Upper lobe of left lung (tissue), 6 donors: Measurements from ENCODE around the gene HID1. TPM values are rescaled to one million over a fixed set of nuclear protein-coding genes. Genes with fewer than 3 reads are reported as not detected.

ENCODE experiments used
- ATAC-seq, 2 donors: fragments of 200-7000 bp; cut with Tn5 transposase; one replicate each; pipeline ENCODE4 v1.9.1; 2022; ENCODE audit warnings: mild to moderate bottlenecking in 2 of 2, moderate library complexity in 2 of 2; ENCODE audit not compliant: low FRiP score in 2 of 2
- DNase-seq, 2 donors: peaks; one replicate each; pipeline ENCODE4 v3.0.0-alpha.2; 2019 to 2020
- H3K27ac ChIP-seq, 4 donors: fragments of 200-600 bp; sonication (generic); one replicate each; pipeline ENCODE4 v1.5.1; 2016 to 2019
- H3K27me3 ChIP-seq, 4 donors: fragments of 200-600 bp; sonication (generic); one replicate each; pipeline ENCODE4 v1.5.1; 2017 to 2019
- H3K36me3 ChIP-seq, 4 donors: fragments of 200-600 bp; sonication (generic); one replicate each; pipeline ENCODE4 v1.5.1; 2016 to 2019
- H3K4me1 ChIP-seq, 4 donors: fragments of 200-600 bp; sonication (generic); one replicate each; pipeline ENCODE4 v1.5.1; 2018 to 2019
- H3K4me3 ChIP-seq, 4 donors: fragments of 200-600 bp; sonication (generic); one replicate each; pipeline ENCODE4 v1.5.1; 2017 to 2019; ENCODE audit warnings: mild to moderate bottlenecking in 2 of 4, moderate library complexity in 1 of 4
- H3K9me3 ChIP-seq, 4 donors: fragments of 200-600 bp; sonication (generic); one replicate each; pipeline ENCODE4 v1.5.1; 2018 to 2019
- CTCF ChIP-seq, 6 experiments: fragments of 450-650 bp in 4 of 6; fragments of 200-600 bp in 2 of 6; sonication (generic) in 2 of 6; IDR thresholded peaks; one replicate each; pipeline ENCODE4 v1.5.1; 2016 to 2019; ENCODE audit warnings: antibody characterized with exemption in 6 of 6
- EP300 ChIP-seq, 4 donors: sonication (generic); formaldehyde crosslinking; IDR thresholded peaks; one replicate each; pipeline ENCODE4 v1.5.1; 2017; ENCODE audit warnings: antibody characterized with exemption in 4 of 4, control low read depth in 2 of 4
- POLR2A ChIP-seq, 4 donors: fragments of 450-650 bp; IDR thresholded peaks; one replicate each; pipeline ENCODE4 v1.5.1; 2016 to 2017; ENCODE audit warnings: antibody characterized with exemption in 4 of 4, mild to moderate bottlenecking in 2 of 4
- POLR2AphosphoS5 ChIP-seq, 2 donors: sonication (generic); formaldehyde crosslinking; IDR thresholded peaks; one replicate each; pipeline ENCODE4 v1.5.1; 2017; ENCODE audit warnings: antibody characterized with exemption in 2 of 2
- WGBS, 2 donors: methylation state at CpG; one replicate each; pipeline ENCODE4 v1.1.5; 2017 to 2018; 5-methylcytosine and 5-hydroxymethylcytosine counted together
- total RNA-seq, 6 donors: library from RNA; depleted of rRNA in 4 of 6; stranded (reverse); fragments of >200 nt in 4 of 6; gene quantifications; one replicate each; pipeline versions ENCODE4 v1.1.0 to v1.2.1, GENCODE V29; 2016 to 2021
- donor health status: DM: no; HTN: no; CAD: no; lungs with moderate emphysema.
- donor health status: DM: no; HTN: yes; CAD: no; lungs with severe emphysema.

Gene HID1
- total RNA-seq, 6 donors from 2014 or later = 21.6 to 60.8 (median 33.3) TPM

- no peaks in the 10 kb centered on the region for H3K36me3 ChIP-seq
- no peak overlapping the region for H3K4me3 ChIP-seq
- H3K4me1 ChIP-seq = no peaks in the 10 kb centered on the region
- H3K27me3 ChIP-seq = no peaks in the 10 kb centered on the region
- whole genome bisulfite sequencing, 2 donors = 80 to 88% methylated on average over 6 to 7 of the region's 7 CpGs
- ATAC-seq (no peak), DNase-seq (no peak)
- no peak overlapping the region for H3K27ac ChIP-seq
- TF ChIP-seq POLR2A (IDR thresholded peaks at IDR 0.05) = no peak
- no peak for TF ChIP-seq EP300 (IDR thresholded peaks at IDR 0.05)
- TF ChIP-seq CTCF (IDR thresholded peaks at IDR 0.05) = no peak
- no peak for TF ChIP-seq POLR2AphosphoS5 (IDR thresholded peaks at IDR 0.05)
- H3K9me3 ChIP-seq = no peaks in the 10 kb centered on the region
These were observed 67.7 kb downstream of the HID1 start for GRCh38 chr17:74904687-74905409.

- Histone ChIP-seq H3K4me3 (no peak overlapping the region), H3K27me3 (no peaks in the 10 kb centered on the region), H3K9me3 (no peaks in the 10 kb centered on the region), H3K36me3 (no peaks in the 10 kb centered on the region), H3K27ac (no peak overlapping the region), H3K4me1 (no peaks in the 10 kb centered on the region)
- no peak for TF ChIP-seq POLR2A (IDR thresholded peaks at IDR 0.05)
- no peak for TF ChIP-seq CTCF (IDR thresholded peaks at IDR 0.05)
- no peak for TF ChIP-seq EP300 (IDR thresholded peaks at IDR 0.05)
- no peak for TF ChIP-seq POLR2AphosphoS5 (IDR thresholded peaks at IDR 0.05)
- no peak for ATAC-seq
- 74 to 79% methylated on average over 4 to 6 of the region's 6 CpGs for WGBS, 2 donors
- DNase-seq = no peak
These were observed 68.9 kb downstream of the HID1 start for GRCh38 chr17:74903671-74904070.

- DNase-seq = no peak
- Histone ChIP-seq H3K27me3 (no peaks in the 10 kb centered on the region), H3K36me3 (no peaks in the 10 kb centered on the region), H3K9me3 (no peaks in the 10 kb centered on the region), H3K4me3 (no peak overlapping the region), H3K4me1 (no peaks in the 10 kb centered on the region), H3K27ac (no peak overlapping the region)
- TF ChIP-seq CTCF (IDR thresholded peaks at IDR 0.05) = no peak
- no peak for TF ChIP-seq POLR2A (IDR thresholded peaks at IDR 0.05)
- no peak for TF ChIP-seq EP300 (IDR thresholded peaks at IDR 0.05)
- no peak for TF ChIP-seq POLR2AphosphoS5 (IDR thresholded peaks at IDR 0.05)
- no peak for ATAC-seq
- 83 to 88% methylated on average over 8 to 9 of the region's 9 CpGs for WGBS, 2 donors
These were observed 69.5 kb downstream of the HID1 start for GRCh38 chr17:74903034-74903433.

- H3K4me3 ChIP-seq = no peak overlapping the region
- DNase-seq (no peak), ATAC-seq (no peak)
- no peak for TF ChIP-seq POLR2AphosphoS5 (IDR thresholded peaks at IDR 0.05)
- no peak for TF ChIP-seq EP300 (IDR thresholded peaks at IDR 0.05)
- no peak for TF ChIP-seq POLR2A (IDR thresholded peaks at IDR 0.05)
- no peak for TF ChIP-seq CTCF (IDR thresholded peaks at IDR 0.05)
- no peaks in the 10 kb centered on the region for H3K4me1 ChIP-seq
- WGBS, 2 donors = 44 to 64% methylated on average over 9 to 12 of the region's 14 CpGs
- no peaks in the 10 kb centered on the region for H3K36me3 ChIP-seq
- H3K27me3 ChIP-seq = no peaks in the 10 kb centered on the region
- no peaks in the 10 kb centered on the region for H3K9me3 ChIP-seq
- no peak overlapping the region for H3K27ac ChIP-seq
These were observed 71.0 kb downstream of the HID1 start for GRCh38 chr17:74901353-74902135.

Other genes with a start within 250 kb of the HID1 start
- gene RAB37, start 235.5 kb downstream of the HID1 start, total RNA-seq = 1 to 10 TPM; 1.1 to 7.1 (median 3.7) TPM
- gene NHERF1, start 224.1 kb downstream of the HID1 start, total RNA-seq = 10 to 100 TPM; 21.6 to 49.4 (median 34.8) TPM
- gene NAT9, start 196.4 kb downstream of the HID1 start, total RNA-seq = 10 to 100 TPM; 16.1 to 78.6 (median 41.7) TPM
- gene GRIN2C, start 112.9 kb downstream of the HID1 start, total RNA-seq = under 1 TPM in 1 of 6 donors, not detected in 5; 0.17 TPM
- gene FDXR, start 99.8 kb downstream of the HID1 start, total RNA-seq = 10 to 100 TPM in 3 of 6 donors, 1 to 10 TPM in 3; 6.8 to 15.1 (median 10.8) TPM
- not detected for gene FADS6, start 79.1 kb downstream of the HID1 start, total RNA-seq
- under 1 TPM in 1 of 6 donors, not detected in 5; 0.13 TPM for gene USH1G, start 49.5 kb downstream of the HID1 start, total RNA-seq
- not detected for gene OTOP2, start 48.5 kb downstream of the HID1 start, total RNA-seq
- not detected for gene OTOP3, start 36.9 kb downstream of the HID1 start, total RNA-seq
- gene CDR2L, start 14.9 kb upstream of the HID1 start, total RNA-seq = 10 to 100 TPM; 15.6 to 48.8 (median 24.7) TPM
- gene MRPL58, start 39.9 kb upstream of the HID1 start, total RNA-seq = 10 to 100 TPM; 10.5 to 41.0 (median 21.8) TPM
- gene ATP5PD, start 74.2 kb upstream of the HID1 start, total RNA-seq = 100 to 1,000 TPM; 126 to 198 (median 186) TPM
- gene KCTD2, start 74.5 kb upstream of the HID1 start, total RNA-seq = 10 to 100 TPM; 17.8 to 26.1 (median 22.9) TPM
- 100 to 1,000 TPM in 4 of 6 donors, 10 to 100 TPM in 2; 40.6 to 234 (median 123) TPM for gene SLC16A5, start 115.2 kb upstream of the HID1 start, total RNA-seq
- 10 to 100 TPM in 5 of 6 donors, 1 to 10 TPM in 1; 7.3 to 29.5 (median 16.6) TPM for gene ARMC7, start 137.2 kb upstream of the HID1 start, total RNA-seq
- 100 to 1,000 TPM in 2 of 6 donors, 10 to 100 TPM in 4; 46.4 to 113 (median 76.6) TPM for gene NT5C, start 159.0 kb upstream of the HID1 start, total RNA-seq
- gene JPT1, start 181.8 kb upstream of the HID1 start, total RNA-seq = 100 to 1,000 TPM in 1 of 6 donors, 10 to 100 TPM in 5; 44.0 to 118 (median 70.1) TPM
- gene SUMO2, start 210.2 kb upstream of the HID1 start, total RNA-seq = 100 to 1,000 TPM in 2 of 6 donors, 10 to 100 TPM in 4; 19.9 to 343 (median 64.9) TPM
- 10 to 100 TPM; 21.7 to 69.1 (median 43.5) TPM for gene NUP85, start 232.9 kb upstream of the HID1 start, total RNA-seq